Hematopoietic multipotent progenitor cell (in vitro differentiated cells): ENCODE data around the gene ITGAE. TPM values are rescaled to one million over a fixed set of nuclear protein-coding genes. Genes with fewer than 3 reads are reported as not detected.
"Not testable (repeated sequence)": the region's sequence is repeated elsewhere in the genome, so short reads cannot be mapped to it uniquely, and the experiment has no call there.

Source experiments
- DNase-seq, 3 donors: peaks; one replicate each; pipeline ENCODE4 v3.0.0-alpha.2; 2011 to 2015; ENCODE audit warnings: low read depth in 2 of 3, low spot score in 2 of 3
- total RNA-seq: library from RNA; depleted of rRNA; stranded (reverse); fragments of >200 nt; gene quantifications from one replicate; pipeline ENCODE4 v1.2.3, GENCODE V29; 2012

ITGAE gene
- total RNA-seq, 1 donor = 10.5 TPM

DNA sequence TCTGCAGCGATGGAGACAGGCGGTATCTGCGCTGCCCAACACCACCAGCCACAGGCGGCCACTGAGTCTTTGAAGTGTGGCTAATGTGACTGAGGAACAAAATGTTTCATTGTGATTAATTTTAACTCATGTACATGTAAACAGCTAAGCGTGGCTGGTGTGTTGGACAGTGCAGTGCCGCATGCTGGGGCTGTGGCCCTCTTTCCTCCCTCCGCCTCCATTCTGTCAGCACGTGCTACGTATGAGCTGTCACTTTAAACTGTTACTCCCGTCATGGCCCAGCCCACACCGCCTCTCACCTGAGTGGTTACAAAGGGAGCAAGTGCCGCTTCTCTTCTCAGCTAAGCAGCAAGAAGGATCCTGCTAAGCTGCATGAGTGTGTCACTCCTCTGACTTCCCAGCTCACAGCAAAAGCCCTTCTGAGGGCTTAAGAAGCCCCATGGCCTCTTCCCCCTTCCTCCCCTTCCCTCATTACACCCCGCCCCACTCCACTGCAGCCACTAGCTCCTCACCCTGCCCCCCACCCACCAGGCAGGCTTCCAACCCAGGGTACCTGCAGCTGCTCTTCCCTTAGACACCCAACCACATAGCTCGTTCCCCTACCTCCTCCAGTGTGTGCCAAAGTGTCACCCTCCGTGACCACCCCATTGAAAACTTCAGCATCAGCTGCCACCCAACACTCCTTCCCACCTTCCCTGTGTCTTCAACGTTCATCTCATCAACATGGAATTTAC lies 62.3 kb downstream of the ITGAE start:
- no peak for DNase-seq

DNA sequence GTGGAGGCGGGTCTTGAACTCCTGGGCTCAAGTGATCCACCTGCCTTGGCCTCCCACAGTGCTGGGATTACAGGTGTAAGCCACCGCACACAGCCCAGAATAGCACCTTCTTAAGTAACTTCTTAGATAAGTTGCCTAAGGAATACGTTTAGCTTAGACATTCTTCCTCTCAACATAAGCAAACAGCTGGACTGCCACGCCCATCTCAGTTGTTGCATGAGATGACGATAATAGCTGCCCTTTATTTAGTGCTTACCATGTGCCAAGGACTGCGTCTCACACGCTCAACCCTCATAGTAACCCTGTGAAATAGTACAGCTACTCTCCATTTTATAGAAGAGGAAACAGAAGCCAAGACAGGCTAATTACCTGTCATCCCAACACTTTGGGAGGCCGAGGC lies 65.5 kb downstream of the ITGAE start:
- DNase-seq = no peak

DNA sequence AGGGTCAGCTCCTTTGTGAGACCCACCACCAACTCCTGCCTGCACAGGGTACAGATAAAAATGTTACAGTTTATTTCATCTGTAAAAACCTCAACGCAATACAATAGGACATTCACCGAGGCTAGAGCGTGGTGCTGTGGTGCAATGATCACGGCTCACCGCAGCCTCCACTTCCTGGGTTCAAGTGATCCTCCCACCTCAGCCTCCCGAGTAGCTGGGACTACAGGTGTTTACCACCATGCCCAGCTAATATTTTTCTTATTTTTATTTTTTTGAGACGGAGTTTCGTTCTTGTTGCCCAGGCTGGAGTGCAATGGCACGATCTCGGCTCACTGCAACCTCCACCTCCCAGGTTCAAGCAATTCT lies 66.1 kb downstream of the ITGAE start:
- not testable (repeated sequence) for DNase-seq

DNA sequence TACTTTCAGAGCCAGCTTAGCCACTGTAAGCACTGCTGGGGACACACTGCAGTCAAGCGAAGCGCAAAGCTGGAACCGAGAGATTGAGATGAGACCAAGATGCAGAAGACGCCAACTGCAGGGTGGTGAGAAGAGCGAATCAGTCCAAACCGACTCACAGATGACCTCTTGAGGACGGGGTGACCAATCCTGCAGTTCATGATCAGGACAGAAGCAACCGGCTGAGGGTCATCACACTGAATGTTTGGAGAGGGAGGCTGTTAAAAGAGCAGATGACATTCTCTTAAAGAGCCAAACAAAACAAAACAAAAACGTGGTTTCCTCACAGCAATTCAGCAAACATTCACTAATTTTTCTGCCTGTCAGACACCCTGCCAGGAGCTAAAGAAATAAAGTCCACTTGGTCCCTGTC lies 68.8 kb downstream of the ITGAE start:
- no peak for DNase-seq

DNA sequence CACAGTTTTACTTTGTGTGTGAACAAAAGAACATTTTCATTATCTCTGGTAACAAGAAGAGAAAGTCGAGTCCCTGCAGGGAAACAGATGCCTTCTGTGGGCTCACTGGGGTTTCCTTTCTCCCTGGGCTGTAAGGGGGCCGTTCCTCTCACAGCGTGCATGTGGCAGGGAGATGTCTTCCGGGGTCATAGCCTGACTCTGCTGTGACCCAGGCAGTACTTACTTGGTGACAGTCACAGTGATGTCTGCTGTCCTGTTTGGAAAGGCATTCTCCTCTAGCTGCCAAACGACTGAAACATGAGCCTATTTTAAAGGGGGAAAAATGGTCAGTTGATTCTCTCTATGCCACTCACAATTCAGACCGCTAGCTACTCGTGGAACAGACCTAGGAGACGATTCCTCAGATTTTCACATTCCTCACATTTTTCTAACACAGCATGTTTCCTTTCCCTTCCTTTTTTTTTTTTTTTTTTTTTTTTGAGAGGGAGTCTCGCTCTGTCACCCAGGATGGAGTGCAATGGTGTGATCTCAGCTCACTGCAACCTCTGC lies 70.0 kb downstream of the ITGAE start:
- DNase-seq = no peak

DNA sequence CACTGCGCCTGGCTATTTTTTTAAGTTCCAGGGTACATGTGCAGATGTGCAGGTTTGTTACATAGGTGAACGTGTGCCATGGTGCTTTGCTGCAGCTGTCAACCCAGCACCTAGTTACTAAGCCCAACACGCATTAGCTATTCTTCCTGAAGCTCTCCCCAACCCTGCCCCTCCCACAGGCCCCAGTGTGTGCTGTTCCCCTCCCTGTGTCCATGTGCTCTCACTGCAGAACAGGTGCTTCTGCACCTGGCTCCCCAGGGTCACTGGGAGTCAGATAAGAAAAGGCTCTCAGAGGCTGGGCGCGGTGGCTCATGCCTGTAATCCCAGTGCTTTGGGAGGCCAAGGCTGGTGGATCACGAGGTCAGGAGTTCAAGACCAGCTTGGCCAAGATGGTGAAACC lies 71.1 kb downstream of the ITGAE start:
- DNase-seq = no peak

DNA sequence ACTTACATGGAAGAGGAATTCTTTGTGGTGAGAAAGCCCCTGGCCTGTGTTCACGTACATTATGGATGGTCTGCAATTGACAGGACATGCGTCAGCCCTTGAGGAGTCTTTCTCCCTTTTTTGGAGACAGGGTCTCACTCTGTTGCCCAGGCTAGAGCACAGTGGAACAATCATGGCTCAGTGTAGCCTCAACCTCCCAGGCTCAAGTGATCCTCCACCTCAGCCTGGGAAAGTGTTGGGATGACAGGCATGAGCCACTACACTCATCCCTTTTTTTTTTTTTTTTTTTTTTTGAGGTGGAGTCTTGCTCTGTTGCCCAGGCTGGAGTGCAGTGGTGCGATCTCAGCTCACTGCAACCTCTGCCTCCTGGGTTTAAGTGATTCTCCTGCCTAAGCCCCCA lies 72.9 kb downstream of the ITGAE start:
- DNase-seq = not testable (repeated sequence)

DNA sequence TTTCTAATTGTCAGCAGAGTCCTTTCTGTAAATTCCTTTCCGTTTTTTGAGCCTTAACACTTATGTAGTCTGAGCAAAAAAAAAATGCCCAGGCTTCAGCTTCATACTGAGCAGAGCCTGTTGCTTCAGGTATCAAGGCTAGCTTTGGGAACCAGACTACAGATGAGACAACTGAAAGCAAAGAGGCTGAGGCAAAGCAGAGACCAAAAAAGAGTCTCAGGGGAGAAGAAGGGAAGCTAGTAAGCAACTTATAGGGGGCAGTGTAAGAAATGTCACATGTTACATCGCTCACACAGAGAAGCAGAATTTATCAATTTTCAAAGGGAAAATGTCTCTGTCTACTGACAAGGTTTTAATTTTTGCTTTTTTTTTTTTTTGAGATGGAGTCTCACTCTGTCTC lies 73.9 kb downstream of the ITGAE start:
- DNase-seq = no peak

DNA sequence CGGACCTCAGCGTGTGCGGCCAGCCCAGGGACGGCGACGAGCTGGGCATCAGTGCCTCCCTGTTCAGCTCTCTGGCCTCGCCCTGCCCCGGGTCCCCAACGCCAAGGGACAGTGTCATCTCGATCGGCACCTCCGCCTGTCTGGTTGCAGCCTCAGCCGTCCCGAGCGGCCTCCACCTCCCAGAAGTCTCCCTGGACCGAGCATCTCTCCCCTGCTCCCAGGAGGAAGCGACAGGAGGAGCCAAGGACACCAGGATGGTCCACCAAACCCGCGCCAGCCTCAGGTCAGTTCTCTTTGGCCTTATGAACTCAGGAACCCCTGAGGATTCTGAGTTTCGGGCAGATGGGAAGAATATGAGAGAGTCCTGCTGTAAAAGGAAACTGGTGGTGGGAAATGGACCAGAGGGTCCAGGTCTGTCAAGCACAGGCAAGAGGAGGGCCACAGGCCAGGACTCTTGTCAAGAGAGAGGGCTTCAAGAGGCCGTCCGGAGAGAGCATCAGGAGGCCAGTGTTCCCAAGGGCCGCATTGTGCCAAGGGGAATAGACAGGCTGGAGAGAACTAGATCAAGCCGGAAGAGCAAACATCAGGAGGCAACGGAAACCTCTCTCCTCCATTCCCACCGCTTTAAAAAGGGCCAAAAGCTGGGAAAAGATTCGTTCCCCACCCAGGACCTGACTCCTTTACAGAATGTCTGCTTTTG lies 76.5 kb downstream of the ITGAE start:
- no peak for DNase-seq

DNA sequence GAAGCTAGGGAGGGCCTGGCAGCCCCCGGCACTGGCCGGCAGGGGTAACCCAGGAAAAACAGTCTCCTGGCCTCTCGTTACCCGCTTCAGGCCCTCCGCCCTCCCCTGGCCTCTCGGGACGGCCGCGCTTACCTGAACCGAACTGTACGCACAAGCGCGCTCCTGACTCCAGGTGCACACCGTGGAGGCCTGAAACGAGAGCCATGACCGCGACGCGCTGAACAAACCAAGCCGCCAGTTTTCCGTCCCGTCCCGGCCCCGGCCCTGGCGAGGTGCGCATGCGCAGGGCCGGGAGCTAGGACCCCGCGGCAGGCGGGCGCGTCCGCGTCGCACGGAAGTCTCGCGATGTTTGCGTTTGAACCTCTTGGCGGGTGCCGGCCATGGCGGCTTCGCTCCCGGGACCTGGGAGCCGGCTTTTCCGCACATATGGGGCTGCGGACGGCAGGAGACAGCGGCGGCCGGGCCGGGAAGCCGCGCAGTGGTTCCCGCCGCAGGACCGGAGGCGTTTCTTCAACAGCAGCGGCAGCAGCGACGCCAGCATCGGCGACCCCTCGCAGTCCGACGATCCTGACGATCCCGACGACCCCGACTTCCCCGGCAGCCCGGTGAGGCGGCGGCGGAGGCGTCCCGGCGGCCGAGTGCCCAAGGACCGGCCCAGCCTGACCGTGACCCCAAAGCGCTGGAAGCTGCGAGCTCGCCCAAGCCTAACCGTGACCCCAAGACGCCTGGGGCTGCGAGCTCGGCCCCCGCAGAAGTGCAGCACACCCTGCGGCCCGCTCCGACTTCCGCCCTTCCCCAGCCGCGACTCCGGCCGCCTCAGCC lies 77.2 kb downstream of the ITGAE start, which contains the start of gene HASPIN:
Gene HASPIN (plus strand): TSS at position 348 of the 822 bp plus-strand sequence. CDS start 33 bp downstream, at position 381.
- DNase-seq = peak; percentile 87 to 94 (median 91)

DNA sequence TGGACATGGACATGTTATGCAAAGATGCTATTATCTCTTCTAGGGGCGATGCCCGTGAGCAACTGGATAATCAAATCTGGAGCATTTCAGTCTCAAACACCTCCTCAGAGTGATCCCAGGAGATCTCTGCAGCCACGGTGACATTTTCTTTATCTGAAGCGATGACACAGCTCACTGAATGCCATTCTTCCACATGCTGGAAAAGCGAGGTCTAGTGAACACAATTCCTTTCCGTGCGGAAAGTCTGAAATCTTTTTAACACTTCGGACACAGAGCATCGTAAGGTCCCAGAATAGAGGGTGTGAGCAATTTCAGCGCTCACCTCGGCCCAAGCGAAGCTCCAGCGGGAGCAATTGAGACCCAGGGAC lies 77.8 kb downstream of the ITGAE start:
- DNase-seq = no peak

DNA sequence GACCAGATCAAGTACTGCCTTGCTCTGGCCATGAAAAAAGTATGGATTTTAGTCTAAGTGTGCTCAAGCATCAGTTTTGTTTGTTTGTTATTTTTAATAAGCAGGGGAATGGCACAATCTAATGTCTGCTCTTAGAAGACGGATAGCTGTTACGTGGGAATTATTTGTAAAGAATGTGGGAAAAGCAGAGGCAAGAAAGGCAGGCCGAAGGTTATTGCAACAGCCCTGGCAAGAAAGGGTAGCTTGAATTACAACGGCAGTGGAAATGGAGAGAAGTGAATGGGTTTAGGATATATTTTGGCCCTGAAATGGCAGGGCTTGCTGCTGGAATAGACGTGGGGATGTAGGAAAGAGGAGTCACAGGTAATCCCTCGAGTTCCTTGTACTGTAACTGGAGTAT lies 78.3 kb downstream of the ITGAE start:
- no peak for DNase-seq

DNA sequence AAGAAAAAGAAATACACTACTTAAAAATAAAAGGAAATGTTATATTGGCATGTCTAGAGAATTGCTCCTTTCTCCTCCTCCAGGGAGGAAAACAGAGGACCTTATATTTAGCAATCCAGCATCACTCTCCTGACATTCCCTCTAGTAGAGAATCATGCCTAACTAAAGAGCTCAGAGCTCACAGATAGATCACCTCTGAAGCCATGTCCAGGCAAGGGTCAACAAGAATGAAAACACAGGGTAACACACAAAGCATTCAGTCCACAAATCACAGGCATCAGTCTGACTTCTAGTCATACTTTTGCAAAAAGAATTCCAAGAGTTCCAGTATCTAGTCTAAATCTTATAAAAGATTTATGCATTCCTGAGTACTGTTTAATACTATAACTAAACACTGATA lies 81.7 kb downstream of the ITGAE start:
- no peak for DNase-seq

DNA sequence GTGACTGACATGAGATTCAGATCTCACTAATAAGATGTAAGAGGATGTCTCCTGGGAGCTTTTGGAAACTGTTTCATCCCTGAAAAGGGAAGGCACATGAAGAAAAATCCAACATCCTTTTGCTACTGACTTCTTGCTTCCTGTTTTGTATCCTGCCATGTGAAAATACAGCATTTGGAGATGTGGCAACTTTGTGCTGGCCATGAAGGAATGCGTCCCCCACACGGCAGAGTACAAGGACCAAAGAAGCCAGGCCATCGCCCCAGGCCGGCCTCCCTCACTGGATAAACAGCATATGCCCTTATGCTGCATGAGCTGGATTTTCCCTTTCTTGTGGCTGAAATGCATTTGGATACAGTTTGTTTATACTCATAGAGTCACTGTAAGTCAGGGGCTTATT lies 82.8 kb downstream of the ITGAE start:
- no peak for DNase-seq

DNA sequence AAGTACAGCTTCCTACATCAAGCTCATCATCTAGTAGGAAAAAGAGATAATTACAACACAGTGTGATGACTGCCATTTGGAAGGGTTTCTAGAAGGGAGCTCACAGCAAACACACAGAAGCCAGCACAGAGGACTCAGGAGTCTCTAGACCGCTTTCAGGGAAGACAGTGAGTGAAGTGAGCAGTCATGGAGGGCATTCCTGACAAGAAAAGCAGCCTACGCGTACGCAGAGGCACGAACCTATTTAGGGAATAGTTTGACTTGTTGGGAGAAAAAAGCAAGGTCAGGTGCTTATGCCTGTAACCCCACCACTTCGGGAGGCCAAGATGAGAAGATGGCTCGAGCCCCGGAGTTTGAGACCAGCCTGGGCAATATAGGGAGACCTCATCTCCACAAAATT lies 85.7 kb downstream of the ITGAE start:
- no peak for DNase-seq

DNA sequence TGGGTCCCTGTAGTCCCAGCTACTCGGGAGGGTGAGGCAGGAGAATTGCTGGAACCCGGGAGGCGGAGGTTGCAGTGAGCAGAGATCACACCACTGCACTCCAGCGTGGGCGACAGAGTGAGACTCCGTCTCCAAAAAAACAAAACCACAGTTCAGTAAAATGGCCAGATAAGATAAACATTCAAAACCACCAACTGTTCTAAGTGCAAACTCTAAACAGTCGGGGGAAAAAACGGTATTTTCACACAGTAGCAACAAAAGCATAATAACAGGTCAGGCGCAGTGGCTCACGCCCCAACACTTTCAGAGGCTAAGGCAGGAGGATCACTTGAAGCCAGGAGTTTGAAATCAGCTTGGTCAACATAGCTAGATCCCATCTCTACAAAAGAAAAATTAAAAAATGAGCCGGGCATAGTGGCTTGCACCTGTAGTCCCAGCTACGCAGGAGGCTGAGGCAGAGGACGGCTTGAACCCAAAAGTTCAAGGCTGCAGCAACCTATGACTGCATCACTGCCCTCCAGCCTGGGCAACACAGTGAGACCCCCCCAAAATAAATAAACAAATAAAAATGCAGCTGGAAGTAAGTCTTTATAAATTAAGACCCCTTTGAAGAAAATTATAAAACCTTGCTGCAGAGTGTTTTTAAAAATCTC lies 88.1 kb downstream of the ITGAE start:
- peak in 1 of 3 donors; percentile 73 for DNase-seq

DNA sequence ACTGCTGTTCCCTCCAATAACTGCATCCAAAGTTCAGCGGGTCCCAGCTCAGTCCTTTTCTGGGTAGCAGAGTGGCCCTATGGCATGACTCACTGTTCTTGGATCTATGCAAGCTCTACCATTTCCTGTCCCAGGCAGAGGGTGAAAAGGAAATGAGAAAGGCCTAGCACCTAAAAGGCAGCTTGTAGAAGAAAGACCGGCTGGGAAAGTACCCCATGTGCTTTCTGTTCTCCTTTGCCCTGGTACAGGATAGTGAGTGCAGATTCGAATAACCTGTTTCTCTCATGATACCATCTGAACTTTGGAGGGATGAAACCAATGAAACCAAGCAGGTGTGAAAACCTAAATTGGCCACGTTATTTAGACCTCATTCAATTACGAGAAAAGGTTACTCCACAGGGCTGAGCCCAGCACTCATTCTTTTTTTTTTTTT lies 90.0 kb downstream of the ITGAE start:
- peak; percentile 57 to 89 (median 84) for DNase-seq

DNA sequence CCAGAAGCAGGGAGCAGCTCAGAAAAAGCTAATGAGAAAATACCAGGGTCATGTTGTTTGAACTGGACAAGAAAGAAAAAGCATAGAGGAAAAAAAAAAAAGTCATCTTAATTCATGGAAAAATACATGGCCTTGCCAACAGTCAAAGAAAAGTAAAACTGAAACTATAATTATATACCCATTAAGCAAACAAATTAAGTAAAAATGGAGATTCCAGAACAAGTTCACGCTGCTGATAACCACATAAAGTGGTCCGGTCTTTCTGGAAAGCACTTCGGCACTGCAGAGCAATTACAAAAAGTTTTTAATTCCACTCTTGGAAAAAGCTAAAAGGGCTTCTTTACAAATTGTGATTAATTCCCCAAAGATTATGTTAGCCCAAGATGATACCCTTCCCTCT lies 92.6 kb downstream of the ITGAE start:
- DNase-seq = no peak

DNA sequence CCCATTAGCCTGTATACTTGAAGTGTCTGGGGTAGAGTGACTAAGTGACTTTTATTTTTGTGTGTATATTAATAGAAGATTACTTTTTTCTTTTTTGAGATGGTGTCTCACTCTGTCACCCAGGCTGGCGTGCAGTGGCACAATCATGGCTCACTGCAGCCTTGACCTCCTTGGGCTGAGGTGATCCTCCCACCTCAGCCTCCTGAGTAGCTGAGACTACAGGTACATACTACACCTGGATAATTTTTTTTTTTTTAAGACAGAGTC lies 95.3 kb downstream of the ITGAE start:
- DNase-seq = not testable (repeated sequence)

DNA sequence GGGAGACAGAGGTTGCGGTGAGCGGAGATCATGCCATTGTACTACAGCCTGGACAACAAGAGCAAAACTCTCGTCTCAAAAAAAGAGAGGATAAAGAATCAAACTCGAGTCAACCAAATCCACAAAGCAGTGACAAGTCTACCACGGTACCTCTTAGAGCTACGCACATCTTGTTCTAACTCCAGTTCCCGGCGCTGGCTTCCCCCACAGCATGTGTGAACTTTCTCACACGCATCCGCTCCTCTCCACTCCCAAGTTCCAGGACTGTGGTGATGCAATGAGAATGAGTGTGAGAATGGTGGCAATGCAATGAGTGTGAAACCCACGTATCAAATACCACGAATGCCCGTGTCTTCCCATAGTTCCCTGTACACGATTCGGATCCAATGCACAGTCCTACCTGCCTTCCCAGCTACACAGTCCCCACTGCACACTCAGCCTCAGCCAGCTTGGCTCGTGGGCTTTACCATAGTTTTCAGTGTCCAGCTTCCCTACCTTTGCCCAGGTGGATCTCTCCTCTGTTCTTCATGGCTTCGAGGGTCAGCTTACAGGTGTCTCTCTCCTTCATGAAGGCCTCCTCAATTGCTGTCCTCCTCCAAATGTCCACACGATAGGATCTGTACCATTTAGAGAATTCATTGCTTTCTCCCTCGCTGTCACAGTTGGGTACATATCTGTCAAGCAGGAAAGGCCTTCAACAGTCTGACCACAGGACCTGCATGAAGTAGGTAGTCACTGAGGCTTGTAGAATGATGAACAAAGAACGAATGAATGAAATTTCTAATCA lies 95.9 kb downstream of the ITGAE start:
- no peak for DNase-seq
